Measurements from ENCODE around the gene ABI3.

The ABI3 gene

GRCh38 chr17:49197346-49197998 lies 13.0 kb upstream of the ABI3 start:
- no peak for DNase-seq

DNA sequence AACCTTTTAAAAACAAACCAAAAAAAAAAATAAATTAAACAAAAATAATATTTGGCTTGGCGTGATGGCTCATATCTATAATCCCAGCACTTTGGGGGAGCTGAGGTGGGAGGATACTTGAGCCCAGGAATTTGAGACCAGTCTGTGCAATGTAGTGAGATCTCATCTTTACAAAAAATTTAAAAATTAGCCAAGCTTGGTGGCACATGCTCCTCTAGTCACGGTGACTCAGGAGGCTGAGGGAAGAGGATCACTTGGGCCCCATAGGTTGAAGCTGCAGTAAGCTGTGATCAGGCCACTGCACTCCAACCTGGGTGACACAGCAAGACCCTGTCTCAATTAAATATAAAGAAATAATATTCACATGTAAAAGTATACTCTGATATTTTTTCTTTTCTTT lies 12.3 kb upstream of the ABI3 start:
- DNase-seq, result no peak

DNA sequence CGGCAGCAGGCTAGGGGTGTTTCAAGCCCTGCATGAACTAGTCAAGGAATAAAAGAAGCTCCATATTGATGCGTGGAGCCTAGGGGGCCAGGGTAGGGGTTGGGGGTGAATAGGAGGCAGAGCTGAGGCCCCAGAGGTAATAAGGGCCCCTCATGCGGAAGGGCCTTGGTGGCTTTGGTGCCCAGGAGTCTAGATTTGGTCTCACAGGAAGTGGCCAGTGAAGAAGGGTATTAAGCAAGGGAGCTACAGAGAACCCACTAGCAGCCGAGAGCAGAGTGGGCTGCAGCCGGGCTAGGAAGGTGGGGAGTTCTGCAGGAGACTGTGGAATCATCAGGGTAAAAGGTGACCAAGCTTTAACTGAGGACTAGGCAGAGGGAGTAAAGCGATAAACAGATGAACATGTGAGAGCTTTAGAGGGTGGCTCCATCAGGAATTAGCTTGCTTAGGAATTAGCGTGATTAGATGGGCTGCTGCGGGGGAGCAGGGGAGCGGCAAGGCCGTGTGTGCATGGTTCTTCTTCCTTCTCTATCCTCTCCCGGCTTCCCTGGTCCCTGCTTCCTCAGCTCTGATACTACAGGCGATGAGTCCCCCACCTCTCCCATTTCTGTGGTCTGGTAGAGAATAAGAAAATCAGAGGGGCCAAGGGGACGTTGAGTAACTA lies 10.0 kb upstream of the ABI3 start:
- DNase-seq, result no peak

DNA sequence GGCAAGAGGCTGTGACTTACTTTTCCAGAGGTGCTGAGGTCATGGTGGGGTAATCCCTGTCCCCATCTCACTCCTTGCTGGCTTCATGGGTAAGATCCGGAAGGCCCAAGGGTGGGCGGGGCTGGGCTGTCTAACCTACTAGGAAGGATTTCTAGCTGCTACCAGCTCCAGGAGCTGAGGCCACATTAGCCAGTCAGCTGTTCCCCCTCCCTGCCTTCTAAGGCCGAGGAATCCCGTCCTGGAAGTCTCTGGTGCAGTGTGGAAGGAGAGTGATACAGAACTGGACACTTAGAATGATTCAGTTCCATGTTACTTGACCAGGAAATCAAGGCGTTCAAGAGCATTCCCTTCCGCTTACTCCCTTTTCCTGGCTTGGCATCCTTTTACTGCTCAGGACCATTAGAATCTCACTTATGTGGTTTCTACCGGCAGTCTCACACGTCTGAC lies 9.0 kb upstream of the ABI3 start:
- no peak for DNase-seq

GRCh38 chr17:49203796-49204195 lies 6.7 kb upstream of the ABI3 start:
- DNase-seq, result no peak

DNA sequence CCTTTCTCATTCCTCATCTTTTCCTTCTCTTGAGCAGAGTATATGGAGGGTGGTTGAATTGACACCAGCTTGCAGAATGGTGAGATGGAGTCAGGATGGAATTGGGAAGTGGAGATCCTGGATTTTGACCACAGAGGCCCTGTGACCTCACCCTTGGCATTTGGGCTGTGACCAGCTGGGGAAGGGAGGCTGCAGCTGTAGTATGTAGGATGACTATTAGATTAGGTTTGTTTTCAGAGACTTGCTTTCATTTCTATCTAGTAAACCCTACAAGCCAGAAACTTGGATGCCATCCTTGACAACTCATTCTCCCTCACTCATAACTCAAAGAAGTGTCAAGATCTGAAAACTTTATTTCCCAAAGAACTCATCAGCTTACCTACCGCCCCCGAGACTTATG lies 6.0 kb upstream of the ABI3 start:
- DNase-seq, result no peak

DNA sequence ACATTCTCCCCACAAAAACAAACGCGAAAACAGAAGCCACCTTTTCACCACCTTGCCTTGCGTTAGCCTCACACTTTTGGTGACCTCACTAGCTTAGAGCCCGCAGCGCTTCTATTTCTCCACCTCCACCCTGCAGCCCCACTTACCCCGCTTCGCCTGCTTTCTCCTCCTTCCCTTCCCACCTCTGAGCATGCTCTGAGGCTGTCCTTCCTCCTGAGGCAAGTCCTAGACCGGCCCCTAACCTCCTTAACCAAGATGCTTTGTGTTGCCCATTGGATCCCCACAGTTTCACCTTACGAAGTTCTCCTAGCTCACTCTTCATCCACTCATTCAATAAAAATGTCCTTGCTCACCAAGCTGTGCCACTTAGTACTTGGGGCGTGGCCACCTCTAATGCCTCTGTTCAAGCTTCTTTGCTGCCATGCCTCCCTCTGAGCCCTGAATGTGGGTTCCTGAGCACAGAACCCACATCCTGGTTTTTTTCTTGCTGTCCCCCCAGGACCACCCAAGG lies 1.4 kb upstream of the ABI3 start:
- DNase-seq, result no peak

DNA sequence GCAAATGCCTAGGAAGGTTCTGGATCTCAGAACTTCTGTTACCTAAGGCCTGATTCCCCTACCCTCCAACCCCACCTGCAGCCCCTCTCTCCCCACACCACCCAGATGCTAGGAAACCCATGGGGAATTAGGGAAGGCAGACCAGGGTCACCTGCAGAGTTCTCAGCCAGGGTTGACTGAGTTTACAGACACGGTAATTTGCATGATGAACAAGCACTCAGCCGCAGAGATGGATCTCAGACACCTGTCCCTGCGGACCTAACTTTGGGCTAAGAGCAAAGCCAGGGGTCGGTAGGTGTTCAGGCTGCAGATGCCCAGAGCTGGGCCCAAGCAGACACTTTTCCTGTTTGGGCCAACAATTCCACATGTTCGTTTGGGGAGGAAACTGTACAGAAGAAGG lies 2.9 kb downstream of the ABI3 start:
- no peak for DNase-seq

DNA sequence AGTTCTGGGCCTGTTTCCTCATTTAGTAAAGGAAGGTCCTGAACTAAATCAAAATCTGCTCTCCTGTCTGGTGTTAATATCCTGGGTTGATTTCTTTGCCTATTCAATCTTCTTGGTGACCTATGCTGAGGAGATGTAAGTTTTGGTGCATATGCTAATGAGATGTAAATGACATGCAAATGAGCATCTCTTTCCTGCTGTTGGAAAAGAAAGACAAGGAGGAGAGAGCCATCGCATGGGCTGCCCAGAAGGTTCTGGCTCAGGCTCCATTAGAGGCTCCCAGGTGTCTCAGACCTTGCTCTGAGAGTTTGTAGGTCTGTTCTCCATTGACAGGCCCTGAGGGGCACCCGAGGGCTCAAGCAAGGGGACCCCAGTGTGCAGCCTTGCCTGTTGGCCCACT lies 3.3 kb downstream of the ABI3 start:
- no peak for DNase-seq

- DNase-seq, result no peak
Observed at GRCh38 chr17:49214676-49215360, 4.3 kb downstream of the ABI3 start.

DNA sequence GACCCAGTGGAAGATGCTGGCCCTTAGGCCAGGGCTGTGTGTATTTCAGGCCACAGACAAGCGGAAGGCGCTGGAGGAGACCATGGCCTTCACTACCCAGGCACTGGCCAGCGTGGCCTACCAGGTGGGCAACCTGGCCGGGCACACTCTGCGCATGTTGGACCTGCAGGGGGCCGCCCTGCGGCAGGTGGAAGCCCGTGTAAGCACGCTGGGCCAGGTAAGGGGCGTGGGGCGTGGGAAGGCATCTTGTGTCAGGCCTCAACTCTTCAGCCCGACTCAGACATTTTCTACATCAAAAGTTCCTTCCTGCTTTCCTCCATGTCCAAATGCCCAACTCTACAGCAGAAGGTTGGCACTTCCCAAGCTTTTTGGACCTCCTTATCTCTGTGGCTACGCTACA lies 6.0 kb downstream of the ABI3 start:
- no peak for DNase-seq

GRCh38 chr17:49216953-49217650 lies 6.6 kb downstream of the ABI3 start:
- DNase-seq, result no peak

DNA sequence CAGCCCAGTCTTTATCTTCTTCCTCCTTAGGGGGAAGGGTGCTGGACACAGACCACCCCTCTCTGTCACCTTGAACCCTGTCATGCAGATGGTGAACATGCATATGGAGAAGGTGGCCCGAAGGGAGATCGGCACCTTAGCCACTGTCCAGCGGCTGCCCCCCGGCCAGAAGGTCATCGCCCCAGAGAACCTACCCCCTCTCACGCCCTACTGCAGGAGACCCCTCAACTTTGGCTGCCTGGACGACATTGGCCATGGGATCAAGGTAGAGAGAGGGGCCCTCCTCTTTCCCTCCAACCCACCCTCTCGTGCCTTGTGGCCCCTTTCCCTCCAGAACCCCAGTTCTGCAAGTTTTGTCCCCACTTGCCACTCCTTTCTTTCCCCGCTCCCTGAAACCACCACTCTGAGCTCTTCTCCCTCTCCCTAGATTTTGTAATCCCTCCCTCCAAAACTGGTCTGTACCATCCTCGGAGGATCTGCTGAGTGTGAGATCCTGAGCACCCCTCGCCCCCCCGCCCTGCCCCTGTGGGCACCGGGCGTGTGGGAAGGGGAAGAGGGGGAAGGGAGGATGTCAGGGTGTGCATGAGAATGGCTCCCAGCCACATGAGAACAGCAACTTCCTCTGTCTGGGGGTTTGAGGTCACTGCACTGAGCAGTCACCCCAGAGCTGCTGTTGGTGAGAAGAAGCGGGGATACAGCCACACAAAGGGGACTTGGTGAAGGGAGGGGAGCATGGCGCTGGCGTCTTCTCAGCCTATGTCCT lies 7.3 kb downstream of the ABI3 start:
- no peak for DNase-seq

DNA sequence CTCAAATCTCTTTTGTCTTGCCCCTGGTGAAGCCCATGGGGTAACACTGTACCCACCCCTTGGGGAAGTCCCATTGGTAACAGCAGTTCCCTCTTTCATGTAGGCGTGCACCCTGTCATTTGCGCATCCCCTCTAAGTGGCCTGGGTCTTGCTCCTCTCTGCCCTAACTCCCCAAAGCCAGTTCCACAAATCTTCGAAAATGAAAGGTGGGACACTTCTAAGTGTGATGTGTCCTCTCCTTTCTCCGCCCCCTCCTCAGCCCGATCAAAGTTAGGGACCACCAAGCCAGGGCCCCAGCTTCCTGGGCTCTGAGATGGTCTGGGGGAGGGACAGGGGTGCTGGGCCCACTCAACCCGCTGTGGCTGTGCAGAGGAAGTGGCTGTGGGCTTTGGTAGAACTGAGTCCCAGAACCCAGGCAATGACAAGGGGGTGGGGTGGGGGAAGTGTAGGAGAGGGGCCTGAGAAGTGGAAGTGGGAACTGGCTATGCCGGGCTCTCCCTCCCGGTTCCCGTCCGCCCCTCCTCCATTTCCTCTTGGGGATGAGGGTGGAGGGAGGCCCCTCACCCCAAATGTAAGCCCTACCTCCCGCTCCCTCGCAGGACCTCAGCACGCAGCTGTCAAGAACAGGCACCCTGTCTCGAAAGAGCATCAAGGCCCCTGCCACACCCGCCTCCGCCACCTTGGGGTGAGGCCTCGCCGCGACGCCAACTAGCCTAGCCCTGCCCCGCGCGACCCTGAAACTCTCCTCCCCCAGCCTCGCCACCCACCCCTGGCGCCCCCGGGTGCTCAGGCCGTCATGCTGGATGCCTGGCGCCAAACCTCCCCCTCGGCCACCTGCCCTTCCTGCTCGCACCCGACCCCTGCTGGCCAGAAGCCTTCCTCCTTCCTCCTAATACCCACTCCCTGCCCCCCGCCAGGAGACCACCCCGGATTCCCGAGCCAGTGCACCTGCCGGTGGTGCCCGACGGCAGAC lies 8.7 kb downstream of the ABI3 start:
- DNase-seq, result no peak

- no peak for DNase-seq
Observed at GRCh38 chr17:49219987-49220386, 9.5 kb downstream of the ABI3 start.

DNA sequence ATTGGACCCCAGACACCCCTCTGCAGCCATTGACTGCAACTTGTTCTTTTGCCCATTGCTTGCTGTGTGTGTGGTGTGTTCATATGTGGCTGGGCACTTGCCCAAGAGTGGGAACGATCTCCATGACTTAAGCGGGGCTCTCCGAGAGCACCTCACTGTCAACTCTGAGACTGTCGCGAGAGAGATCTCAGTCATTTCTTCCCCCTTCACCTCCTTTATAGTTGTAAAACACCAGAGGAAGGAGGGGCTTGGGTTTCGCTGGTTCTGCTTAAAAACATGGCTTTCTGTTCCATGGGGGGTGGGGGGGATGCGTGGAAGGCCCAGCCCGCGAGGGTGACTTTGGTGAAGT lies 12.6 kb downstream of the ABI3 start:
- DNase-seq, result no peak

DNA sequence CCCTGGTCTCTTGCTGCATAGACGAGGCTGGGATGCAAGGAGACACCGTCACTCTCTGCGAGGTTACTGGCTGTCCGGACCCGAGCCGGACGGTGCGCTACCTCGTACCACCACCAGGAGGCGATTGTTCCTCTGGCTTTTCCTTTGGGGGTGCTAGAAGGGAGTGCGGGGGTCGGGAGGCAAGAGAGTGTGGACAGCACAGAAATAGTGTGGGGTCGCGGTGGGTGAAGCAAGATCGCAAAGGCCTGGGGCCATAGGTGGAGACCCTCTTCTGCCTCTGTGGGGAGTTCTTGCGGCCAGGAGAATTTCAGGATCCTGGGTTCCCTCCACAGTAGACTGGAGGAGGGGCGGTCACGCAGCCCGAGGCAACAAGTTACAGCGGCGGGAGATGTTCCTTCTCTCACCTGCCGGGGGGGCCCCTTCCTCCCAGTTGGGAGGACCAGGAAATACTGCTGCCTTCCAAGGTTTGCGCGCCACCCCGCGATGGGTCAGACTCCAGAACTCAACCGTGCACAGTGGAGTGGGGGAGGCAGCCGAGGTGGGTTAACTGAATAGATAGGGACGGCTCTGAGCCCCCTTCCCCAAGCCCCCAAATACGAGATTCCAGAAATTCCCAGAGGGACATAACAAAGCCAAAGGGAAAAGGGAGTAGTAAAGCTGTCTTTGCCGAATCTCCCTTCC lies 13.2 kb downstream of the ABI3 start:
- no peak for DNase-seq

- DNase-seq, result no peak
Observed at GRCh38 chr17:49224198-49224996, 13.9 kb downstream of the ABI3 start.

GRCh38 chr17:49224997-49225337 lies 14.5 kb downstream of the ABI3 start:
- no peak for DNase-seq

DNA sequence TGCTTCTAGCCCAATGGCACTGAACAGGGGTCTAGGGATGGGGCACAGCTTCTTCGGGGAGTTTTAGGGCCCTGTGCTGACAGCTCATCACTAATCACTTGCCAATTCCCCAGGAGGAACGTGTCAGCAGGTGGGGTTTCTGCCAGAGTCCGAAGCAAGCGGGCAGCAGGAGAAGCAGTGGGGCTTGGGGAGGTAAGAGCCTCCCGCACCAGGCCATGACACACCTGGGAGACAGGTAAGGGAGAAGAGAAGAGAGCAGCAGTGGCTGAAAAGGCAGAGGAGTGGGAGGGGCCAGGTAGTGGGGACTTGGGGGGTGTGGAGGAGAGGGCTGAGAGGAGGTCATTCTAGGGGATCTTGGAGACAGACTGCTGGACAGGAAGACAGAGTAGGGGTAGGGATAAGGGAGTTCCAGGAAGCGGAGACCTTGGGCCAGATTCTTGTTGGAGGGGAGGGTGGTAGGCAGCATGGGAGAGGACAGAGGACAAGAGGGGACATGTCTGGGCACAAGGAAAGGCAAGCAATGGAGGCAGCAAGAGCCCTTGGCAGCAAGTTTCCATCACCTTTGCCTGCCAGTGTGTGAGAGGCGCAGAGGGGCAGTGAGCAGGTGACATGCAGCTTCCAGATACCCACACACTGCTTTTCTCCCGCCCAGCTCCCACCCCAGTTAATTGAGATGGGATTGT lies 15.2 kb downstream of the ABI3 start:
- no peak for DNase-seq

Data from amniotic stem cell (primary cell).